Stimulated activated CD8-positive, alpha-beta memory T cell treated with anti-CD3 and anti-CD28 coated beads, Interleukin-15, amount 100 ng/mL, for 48 hours (primary cell): ENCODE data around the gene FAM20C.

ENCODE experiments used
- DNase-seq, 2 donors: peaks; one replicate each; pipeline ENCODE4 v3.0.0-alpha.2; 2020; ENCODE audit warnings: low read depth in 2 of 2

Gene FAM20C

GRCh38 chr7:209906-210305 is 17.5 kb downstream of the FAM20C start:
- DNase-seq, result no peak

- no peak for DNase-seq
These were observed 18.1 kb downstream of the FAM20C start for GRCh38 chr7:210401-210925.

- DNase-seq, result no peak
These were observed 18.8 kb downstream of the FAM20C start for GRCh38 chr7:211033-211714.

- DNase-seq, result no peak
These were observed 19.3 kb downstream of the FAM20C start for GRCh38 chr7:211715-212058.

GRCh38 chr7:212754-213153 is 20.4 kb downstream of the FAM20C start:
- no peak for DNase-seq

GRCh38 chr7:213324-213993 is 21.1 kb downstream of the FAM20C start:
- no peak for DNase-seq

GRCh38 chr7:214410-215212 is 22.2 kb downstream of the FAM20C start:
- no peak for DNase-seq

- no peak for DNase-seq
These were observed 24.3 kb downstream of the FAM20C start for GRCh38 chr7:216360-217300.

- DNase-seq, result no peak
These were observed 25.4 kb downstream of the FAM20C start for GRCh38 chr7:217781-218180.

GRCh38 chr7:218316-218715 is 25.9 kb downstream of the FAM20C start:
- DNase-seq, result no peak

- no peak for DNase-seq
These were observed 26.7 kb downstream of the FAM20C start for GRCh38 chr7:218896-219580.

GRCh38 chr7:219581-220150 is 27.3 kb downstream of the FAM20C start:
- no peak for DNase-seq

GRCh38 chr7:220151-220841 is 27.9 kb downstream of the FAM20C start:
- no peak for DNase-seq

- no peak for DNase-seq
These were observed 29.8 kb downstream of the FAM20C start for GRCh38 chr7:221978-222715.

GRCh38 chr7:222716-223041 is 30.3 kb downstream of the FAM20C start:
- DNase-seq, result no peak

GRCh38 chr7:223118-223800 is 30.9 kb downstream of the FAM20C start:
- DNase-seq, result no peak

GRCh38 chr7:223861-224260 is 31.5 kb downstream of the FAM20C start:
- DNase-seq, result no peak

GRCh38 chr7:226281-226895 is 34.0 kb downstream of the FAM20C start:
- no peak for DNase-seq
